ENCODE results near the gene NR1D2.
"Not testable (repeated sequence)": the region's sequence is repeated elsewhere in the genome, so short reads cannot be mapped to it uniquely, and the experiment has no call there.

NR1D2 gene

DNA sequence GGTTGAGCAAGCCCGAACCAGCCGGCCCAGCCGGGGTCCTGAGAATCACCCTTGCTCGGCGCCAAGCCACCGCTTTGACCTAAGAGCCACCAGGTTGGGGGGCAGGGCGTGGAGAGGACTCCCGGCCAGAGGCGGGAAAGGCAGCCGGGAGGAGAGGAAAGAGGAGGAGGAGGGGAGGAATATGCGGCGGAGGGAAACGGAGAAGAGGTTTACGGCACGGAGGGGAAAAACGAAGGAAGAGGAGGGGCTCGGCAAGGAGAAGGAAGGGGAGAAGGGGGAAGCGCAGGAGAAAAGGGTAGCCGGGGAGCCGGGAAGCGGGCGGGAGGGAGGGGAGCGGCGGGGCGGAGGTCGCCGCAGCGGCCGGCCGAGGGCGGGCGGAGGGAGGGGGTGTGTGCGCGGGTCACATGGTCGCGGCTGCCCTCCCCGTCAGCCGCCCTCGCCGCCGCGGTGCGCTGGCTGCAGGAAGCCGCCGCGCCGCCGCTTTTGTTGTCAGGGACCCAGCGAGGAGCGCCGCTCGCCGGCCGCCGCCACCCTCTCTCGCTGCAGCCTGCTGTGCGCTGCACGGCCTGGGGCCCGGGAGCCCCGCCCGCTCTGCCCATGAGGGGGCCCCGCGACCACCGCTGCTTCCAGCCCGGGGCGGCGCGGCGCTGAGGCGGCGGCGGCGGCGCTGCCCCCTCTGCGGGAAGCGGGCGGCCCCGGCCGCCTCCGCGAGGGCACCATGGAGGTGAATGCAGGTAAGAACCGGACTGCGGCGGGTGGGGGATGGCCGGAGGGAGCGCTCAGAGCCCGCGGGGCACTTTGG lies at the start of gene NR1D2:
Gene NR1D2, plus strand, starts transcription at position 426 of the 802 bp plus-strand sequence. Its CDS starts 293 bp downstream, at position 719.
- DNase-seq: peak; percentile 81

DNA sequence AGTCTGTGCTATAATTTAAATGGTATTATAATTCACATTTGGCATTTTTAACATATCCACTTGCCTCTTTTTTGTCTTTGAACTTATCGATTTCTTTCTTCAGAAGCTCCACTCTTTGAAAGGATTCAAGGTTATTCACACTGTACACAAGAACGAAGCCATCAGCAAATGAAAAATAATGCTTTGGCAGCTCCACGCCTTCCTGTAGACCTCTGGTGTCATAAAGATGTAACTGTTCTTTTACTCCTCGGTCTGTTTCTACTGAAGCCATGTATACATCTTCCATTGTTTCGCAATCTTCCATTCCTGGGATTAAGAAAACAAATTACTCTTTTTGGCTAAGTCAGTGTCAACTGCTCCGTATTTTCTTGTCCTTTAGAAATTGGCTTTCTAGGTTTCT lies 44.3 kb upstream of the NR1D2 start:
- DNase-seq: no peak

DNA sequence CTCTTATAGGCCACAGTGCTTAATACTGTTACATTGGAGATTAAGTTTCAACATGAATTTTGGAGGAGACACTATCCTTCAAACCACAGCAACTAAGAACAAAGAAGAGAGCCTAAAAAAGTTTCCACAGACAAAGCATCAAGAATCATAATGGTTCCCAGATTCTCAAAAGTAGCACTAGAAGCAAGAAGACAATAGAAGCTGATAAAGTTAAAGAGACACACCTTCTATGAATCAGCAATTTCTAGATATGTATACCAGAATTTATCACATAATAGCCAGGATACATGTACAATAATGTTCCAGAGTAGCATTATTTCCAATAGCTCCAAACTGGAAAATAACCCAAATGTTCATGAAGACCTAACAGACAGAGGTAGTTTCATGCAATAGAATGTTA lies 40.5 kb upstream of the NR1D2 start:
- no peak for DNase-seq

DNA sequence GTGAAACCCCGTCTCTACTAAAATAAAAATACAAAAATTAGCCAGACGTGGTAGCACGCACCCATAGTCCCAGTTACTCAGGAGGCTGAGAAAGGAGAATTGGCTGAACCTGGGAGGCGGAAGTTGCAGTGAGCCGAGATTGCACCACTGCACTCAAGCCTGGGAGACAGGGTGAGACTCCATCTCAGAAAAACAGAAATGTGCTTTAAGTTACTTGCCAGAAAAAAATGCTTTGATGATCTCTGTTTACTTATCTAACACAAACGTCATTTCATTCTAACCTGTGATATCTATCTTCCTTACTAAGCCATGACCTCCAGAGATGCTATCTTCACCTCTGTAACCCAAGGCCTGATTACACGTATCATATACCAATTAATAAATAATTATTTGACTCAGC lies 35.7 kb upstream of the NR1D2 start:
- DNase-seq: no peak

DNA sequence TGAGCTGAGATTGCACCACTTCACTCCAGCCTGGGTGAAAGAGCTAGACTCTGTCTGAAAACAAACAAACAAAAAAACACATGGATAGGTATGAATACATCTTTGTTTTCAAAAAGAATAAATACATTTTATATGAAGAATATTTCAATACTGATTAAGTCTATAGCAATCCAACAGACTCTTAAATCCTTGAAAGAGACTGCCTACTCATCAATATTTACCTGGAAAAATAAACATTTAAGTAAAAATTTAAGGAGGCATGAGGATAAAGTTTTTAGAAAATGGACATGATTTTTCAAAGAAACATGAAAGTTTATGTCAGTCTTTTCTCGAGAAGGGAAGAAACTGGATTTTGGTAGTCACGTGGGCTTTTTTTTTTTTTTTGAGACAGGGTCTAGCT lies 33.7 kb upstream of the NR1D2 start:
- DNase-seq: no peak

DNA sequence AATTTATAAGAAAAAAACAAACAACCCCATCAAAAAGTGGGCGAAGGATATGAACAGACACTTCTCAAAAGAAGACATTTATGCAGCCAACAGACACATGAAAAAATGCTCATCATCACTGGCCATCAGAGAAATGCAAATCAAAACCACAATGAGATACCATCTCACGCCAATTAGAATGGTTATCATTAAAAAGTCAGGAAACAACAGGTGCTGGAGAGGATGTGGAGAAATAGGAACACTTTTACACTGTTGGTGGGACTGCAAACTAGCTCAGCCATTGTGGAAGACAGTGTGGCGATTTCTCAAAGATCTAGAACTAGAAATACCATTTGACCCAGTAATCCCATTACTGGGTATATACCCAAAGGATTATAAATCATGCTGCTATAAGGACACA lies 32.8 kb upstream of the NR1D2 start:
- DNase-seq: not testable (repeated sequence)

DNA sequence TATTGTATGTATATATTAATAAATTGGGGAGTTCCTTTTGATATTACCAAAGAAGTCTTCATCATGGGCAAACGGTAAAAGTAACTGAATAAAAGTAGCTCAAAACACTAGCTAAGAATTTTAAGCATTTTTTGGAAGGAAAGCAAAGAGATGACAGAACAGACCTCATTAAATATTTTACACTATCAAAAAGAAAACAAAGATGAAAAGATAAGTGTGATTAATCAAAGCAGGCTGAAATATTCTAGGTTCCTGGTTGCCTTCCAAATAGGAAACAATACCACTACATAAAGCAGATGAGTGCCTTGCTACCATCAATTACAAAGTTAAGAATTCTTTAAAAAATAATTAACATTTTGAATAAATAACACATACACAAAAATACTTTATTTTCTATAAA lies 31.9 kb upstream of the NR1D2 start:
- DNase-seq: no peak

DNA sequence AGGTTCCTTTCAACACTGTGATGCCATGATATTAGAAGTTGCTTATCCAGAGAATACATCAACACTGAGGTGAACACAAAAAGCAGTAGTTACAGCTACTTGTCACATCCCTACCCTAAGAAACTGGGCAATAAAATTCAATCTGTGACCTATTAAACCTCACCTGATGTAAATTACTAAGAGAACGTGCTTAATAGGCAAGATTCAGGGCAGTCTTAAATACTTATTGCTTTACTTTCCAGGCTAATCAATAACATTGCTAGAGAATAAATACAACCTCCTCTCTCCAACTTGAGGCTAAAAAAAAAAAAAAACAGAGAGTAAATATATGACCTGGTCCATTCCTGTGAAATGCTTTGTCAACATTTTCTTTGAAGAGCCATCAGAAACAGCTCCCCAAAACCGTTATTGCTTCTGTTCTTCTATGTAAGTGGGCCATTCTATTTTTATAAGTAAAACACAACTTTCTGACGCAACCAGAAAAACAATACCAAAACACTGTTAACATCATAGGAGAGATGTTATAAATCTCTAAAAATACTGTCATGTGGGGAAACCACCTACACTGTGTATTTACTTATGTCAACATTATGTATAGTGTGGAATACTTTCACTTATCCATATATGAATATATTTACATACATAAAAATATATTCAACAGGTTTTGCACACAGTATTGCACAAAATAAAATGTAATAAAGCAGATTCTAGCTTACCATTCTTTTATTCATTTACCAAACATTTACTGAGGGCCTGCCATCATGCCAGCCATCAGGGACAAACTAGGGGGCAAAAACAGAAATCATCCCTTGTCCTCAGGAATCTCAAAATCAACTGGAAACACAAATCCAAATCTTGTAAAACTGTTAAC lies 31.0 kb upstream of the NR1D2 start:
- DNase-seq: no peak

DNA sequence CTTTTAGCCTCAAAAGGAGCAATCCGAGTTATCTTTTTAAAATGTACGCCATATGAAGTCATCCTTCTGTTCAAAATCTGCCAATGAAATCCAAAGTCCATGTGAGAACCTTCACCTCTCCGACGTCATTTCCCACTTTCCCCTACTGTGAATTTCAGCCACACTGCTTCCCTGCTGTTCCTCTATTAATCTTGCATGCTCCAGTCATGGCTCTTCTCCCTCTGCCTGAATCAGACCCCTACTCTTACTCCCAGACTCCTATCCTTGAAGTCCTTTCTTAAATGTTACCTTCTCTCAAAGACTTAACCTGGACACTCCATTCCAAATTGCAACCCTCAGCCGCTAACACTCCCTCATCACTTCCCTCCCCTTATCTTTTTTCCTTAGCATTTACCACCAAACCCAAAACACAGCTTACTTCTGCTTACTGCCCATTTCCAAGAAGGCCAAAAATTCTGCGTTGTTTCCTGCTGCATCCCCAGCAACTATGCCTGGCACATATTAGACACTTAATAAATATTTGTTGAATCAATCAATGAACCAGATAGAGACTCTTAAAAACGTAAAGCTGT lies 29.5 kb upstream of the NR1D2 start:
- peak; percentile 22 for DNase-seq

DNA sequence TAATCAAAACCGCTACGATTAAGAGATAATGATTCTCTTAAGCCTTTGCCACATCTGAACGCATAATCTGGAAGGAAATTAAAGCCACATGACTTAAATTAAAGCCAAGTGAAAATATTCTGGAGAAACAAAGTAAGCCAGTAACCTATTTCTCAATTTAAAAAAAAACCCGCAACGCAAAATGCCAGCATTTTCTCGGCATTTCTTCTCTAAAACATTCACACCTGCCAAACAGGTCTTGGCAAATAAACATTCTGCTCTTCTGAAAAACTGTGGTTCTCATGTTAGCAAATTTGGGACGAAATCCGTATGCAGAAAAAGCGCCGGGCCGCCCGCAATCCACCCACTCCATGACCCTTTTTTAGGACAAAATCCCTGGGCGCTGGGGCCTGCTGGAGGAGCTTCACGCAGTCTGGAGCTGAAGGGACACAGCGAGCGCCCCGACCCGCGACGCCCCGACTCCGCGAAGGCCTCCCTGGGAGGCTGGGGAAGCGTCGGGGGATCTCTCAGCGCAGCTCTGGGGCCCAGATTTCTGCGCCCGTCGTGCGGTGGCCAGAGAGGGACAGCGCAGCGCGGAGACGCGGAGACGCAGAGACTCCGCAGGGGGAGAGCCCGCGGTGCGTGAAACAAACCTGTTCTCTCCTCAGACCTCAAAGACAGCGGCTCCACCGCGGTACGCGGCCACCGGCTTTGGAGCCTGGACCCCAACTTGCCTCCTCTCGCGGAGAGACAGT lies 28.8 kb upstream of the NR1D2 start:
- no peak for DNase-seq

DNA sequence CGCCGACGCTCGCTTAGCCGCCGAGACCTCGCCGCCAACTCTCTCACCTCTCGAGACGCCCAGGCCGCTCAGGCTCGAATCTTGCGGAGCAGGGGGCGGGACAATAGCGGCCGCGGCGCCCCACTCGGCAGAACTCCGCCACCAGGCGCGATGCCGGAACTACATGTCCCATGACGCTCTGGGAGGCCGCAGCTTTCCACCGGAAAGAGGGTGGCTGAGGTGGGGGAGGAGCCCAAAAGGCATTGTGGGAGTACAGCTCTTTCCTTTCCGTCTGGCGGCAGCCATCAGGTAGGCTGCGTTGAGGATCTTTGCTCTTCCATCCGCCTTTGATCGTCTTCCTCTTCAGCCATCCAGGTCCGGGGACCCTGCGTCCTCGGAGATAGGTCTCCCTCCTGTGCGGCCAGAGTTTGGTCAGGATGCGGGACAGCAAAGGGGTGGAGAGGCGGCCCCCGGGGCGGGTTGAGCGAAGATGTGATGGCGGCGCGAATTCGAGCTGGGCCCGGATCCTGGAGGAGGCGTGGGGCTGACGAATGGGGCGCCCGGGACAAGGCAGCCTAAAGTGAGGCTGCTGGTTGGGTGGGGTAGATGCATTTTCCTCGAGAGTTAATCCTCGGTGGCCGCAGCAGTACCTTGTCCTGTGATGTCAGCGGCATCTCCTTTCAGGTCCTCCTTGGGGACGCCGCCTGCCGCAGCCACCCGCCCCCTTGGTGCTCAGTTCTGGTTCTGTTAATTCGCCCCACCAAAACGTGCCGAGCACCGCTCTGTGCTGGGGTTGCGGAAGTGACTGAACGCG lies 28.0 kb upstream of the NR1D2 start, which contains the start of the genes NKIRAS1 and RPL15:
Gene NKIRAS1, minus strand, starts transcription at position 105 of the 793 bp plus-strand sequence. CDS start 6,086 bp downstream, outside the sequence.
Gene RPL15, plus strand, starts transcription at position 247 of the 793 bp plus-strand sequence. CDS start 728 bp downstream, outside the sequence.
- peak; percentile 94 for DNase-seq

DNA sequence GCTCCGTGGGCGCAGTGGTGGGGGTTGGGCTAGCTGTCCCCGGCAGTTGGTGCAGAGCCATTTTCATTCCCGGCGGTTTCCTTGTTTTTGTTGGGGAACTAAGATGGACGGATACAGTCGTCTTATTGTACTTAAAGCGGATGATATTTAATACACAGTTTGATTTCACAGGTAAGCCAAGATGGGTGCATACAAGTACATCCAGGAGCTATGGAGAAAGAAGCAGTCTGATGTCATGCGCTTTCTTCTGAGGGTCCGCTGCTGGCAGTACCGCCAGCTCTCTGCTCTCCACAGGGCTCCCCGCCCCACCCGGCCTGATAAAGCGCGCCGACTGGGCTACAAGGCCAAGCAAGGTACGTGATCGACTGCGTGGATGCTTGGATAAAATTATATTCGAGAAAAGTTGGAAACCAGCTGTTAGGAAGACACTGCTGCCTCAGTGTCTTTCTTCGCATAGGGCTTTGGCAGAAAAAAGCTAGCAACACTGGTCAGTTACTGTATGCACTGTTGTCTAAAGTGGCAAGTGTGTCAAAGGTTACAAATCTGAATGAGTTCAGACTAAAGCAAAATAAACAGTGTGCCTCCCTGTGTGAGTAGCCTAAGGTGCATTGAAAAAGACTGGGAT lies 27.3 kb upstream of the NR1D2 start:
- peak; percentile 62 for DNase-seq

DNA sequence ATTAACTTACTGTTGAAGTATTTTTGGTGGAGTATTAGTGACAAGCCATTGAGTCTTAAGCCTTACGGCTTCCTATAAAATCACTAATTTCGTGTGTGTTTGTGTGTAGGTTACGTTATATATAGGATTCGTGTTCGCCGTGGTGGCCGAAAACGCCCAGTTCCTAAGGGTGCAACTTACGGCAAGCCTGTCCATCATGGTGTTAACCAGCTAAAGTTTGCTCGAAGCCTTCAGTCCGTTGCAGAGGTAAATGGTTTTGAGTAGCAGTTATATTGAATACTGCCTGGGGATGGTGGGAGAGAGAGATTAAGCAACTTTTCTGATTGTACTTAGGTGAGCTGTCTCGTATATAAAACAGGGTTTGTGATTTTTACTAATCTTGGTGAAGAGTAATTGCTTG lies 26.8 kb upstream of the NR1D2 start:
- DNase-seq: not testable (repeated sequence)

DNA sequence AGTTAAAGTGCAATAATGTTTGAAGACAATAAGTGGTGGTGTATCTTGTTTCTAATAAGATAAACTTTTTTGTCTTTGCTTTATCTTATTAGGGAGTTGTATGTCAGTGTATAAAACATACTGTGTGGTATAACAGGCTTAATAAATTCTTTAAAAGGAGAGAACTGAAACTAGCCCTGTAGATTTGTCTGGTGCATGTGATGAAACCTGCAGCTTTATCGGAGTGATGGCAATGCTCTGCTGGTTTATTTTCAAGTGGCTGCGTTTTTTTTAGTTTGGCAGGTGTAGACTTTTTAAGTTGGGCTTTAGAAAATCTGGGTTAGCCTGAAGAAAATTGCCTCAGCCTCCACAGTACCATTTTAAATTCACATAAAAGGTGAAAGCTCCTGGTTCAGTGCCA lies 25.5 kb upstream of the NR1D2 start:
- DNase-seq: no peak

DNA sequence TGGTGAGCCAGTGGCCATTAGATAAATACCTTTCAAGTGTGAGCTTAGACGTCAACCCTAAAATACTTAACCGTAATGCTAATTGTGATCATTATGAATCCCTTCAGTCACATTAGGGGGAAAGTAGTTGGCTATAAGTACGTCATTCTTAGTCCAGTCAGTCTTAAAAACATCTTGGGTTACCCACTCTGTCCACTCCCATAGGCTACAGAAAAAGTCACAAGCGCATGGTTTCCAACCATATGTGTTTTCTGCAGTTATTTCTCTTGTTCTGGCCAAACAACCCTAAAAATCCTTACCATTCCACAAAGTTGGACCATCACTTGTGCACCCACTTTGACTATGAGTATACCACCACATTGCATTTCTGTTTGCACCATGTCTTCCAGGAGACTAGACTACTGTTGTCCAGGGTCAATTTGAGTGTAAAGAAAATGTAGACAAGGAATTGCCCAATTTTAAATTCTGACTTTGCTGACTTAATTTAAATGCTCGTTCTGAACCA lies 24.9 kb upstream of the NR1D2 start:
- no peak for DNase-seq

DNA sequence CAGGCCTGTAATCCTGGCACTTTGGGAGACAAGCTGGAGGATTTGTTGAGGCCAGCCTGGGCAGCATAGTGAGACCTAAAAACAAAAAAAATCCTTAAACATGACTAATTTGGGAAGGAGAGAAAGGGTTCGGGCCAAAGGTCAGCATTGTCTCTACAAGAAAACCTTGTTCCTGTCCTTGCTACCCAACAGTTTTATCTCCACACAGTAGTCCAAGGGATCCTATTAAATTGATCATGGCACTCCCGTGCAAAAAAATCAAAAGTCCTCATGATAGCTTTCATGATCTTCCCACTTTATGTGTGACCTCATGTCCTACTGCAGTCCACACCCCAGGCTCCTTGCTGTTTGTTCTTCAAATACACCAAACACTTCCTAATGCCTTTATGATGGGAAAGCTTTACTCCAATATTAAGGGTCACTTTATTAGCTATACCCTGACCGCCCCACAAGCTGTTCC lies 24.0 kb upstream of the NR1D2 start:
- no peak for DNase-seq

DNA sequence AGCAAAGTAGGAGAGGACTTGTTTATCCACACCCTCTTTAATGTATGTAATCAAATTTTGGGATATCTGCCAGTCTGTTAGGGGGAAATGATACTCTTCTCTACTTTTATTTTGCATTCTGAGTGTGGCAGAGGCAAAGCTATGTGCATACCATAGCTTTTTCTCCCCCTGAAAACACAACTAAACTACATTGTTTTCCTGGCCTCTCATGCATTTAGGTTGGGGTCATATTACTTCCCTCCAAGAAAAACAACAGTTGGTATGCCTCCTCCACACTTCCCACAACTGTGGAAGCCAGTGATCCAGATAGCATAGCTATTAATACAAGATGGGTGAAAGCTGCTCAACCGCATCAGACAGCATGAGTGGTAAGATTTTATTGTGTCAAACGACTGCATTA lies 21.3 kb upstream of the NR1D2 start:
- no peak for DNase-seq

DNA sequence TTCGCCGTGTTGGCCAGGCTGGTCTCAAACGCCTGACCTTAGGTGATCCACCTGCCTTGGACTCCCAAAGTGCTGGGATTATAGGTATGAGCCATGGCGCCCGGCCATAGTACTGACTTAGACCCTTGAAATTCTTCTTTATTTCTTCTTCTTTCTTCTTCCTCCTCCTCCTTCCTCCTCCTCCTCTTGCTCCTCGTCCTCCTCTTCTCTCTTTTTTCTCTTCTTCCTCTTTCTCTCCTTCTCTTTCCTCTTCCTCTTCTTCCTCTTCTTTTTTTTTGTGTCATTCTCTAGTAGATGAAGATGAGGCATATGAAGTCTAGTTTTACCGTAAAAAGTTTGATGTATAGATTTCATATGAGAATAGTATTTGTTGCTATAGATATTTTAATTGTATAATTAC lies 18.8 kb upstream of the NR1D2 start:
- DNase-seq: no peak

DNA sequence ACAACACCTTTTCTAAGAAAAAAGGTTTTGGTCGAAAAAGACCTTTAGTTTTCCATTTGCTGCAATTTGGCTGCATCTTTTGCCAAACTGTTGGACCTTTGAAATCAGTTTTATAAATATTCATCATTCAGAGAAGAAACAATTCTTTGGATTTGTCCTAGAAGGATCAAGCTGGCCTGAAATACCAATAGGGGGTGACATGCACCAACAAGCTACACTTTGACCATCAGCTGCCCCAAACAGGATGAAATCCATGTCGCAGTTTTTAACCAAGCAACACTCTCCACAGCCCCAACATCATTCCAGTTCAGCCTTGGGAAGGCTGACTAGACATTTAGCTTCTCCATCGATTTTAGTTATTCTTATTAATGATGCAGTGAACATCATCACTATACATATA lies 18.4 kb upstream of the NR1D2 start:
- DNase-seq: no peak

DNA sequence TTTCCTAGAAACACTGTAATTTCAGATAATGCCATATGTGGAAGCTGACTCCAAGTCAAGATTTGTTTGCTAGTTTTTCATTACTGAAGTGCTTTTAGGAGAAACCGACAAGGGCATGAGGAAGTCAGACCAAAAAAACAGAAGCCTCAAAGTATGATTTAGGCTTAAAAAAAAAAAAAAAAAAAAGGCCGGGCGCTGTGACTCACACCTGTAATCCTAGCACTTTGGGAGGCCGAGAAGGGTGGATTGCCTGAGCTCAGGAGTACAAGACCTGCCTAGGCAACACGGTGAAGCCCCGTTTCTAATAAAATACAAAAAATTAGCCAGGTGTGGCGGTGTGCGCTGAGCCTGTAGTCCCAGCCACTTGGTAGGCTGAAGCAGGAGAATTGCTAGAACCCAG lies 16.6 kb upstream of the NR1D2 start:
- no peak for DNase-seq

DNA sequence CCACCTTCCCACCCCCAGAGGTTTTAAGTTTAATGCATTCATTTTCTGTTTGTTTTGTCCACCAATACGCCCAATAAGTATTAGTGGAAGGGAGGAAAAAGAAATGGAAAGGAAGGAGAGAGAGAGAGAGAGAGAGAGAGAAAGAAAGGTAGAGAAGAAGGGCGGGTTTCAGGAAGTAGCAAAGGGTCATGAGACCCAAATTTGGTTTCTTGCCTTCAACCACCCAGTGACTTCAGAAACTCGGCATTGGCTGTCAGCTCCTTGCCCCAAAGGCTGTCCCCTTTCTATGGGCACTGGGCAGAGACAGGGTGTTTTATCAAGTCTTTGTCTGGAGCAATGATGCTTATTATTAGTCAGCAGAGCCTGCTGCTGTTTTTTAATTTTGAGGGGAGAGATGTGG lies 13.5 kb upstream of the NR1D2 start:
- no peak for DNase-seq

Data from NCI-H146 (cell line).